ENCODE data around the gene PTBP3.

- no peak for TF ChIP-seq EZH2 (IDR thresholded peaks at IDR 0.05; ENCODE audit: insufficient read depth, poor library complexity, severe bottlenecking)
- TF ChIP-seq EZH2phosphoT487 (IDR thresholded peaks at IDR 0.05; ENCODE audit: insufficient read depth, low read depth): no peak
These were observed 146.7 kb downstream of the PTBP3 start for GRCh38 chr9:112186695-112187094.
